GM12878 (cell line): ENCODE results near the gene DIS3L2. TPM values are rescaled to one million over a fixed set of nuclear protein-coding genes. Genes with fewer than 3 reads are reported as not detected.

Experiments used
- ATAC-seq: fragments of 200-7000 bp; cut with Tn5 transposase; 3 replicates; pipeline ENCODE4 v1.9.1; 2020; ENCODE audit warnings: mild to moderate bottlenecking, moderate library complexity
- BruUV-seq: library from RNA; stranded (reverse); fragments of 400-500 nt; replicated peaks from 2 replicates; lab custom pipeline; 2021; lab: Mats Ljungman, UMichigan
- CTCF ChIA-PET: fragments of 300-600 bp; sonication (Branson Sonifier 250); formaldehyde crosslinking; extraction: SDS; loops from one replicate; lab custom pipeline; 2021; ENCODE audit warnings: inconsistent platforms; lab: Yijun Ruan, JAX
- POLR2A ChIA-PET: fragments of 350-600 bp; formaldehyde crosslinking; extraction: SDS; loops from one replicate; lab custom pipeline; 2021; ENCODE audit warnings: inconsistent platforms; lab: Charles Lee
- RAD21 ChIA-PET: fragments of 300-600 bp; sonication (Branson Sonifier 250); formaldehyde crosslinking; loops from one replicate; lab custom pipeline; 2023; ENCODE audit warnings: antibody characterized with exemption; ENCODE audit not compliant: unreplicated experiment; lab: Charles Lee
- SMC1A ChIA-PET: fragments of 300-600 bp; sonication (Branson Sonifier 250); formaldehyde crosslinking; loops from one replicate; lab custom pipeline; 2023; ENCODE audit not compliant: unreplicated experiment, uncharacterized antibody; lab: Charles Lee
- DNase-seq: peaks from one replicate; pipeline ENCODE4 v3.0.0-alpha.2; 2011; ENCODE audit warnings: low read depth, low spot score
- FAIRE-seq: peaks from 3 replicates; lab custom pipeline; 2011; peaks lifted over from hg19 to GRCh38; lab: Jason Lieb, UNC
- H2AFZ ChIP-seq: 2 replicates; pipeline ENCODE4 v1.6.0; 2011; ENCODE audit warnings: low read depth, low read length, control low read depth; ENCODE audit not compliant: control insufficient read depth
- H3K27ac ChIP-seq: 2 replicates; pipeline ENCODE4 v1.5.1; 2011; ENCODE audit warnings: control low read depth; ENCODE audit not compliant: control insufficient read depth, insufficient read depth
- H3K27me3 ChIP-seq, 2 experiments: replicated peaks in 1 of 2; 2 replicates each; pipeline versions ENCODE4 v1.6.0 to v1.6.1; 2011; ENCODE audit warnings: low read length in 1 of 2; ENCODE audit not compliant: control insufficient read depth in 2 of 2, insufficient read depth in 2 of 2
- H3K36me3 ChIP-seq, 2 experiments: 2 replicates each; pipeline ENCODE4 v1.5.1; 2011; ENCODE audit warnings: low read length in 1 of 2; ENCODE audit not compliant: control insufficient read depth in 2 of 2, insufficient read depth in 2 of 2
- H3K4me1 ChIP-seq: 2 replicates; pipeline ENCODE4 v1.6.1; 2011; ENCODE audit warnings: mild to moderate bottlenecking, low read length, moderate library complexity, mixed read lengths; ENCODE audit not compliant: control insufficient read depth, insufficient read depth
- H3K4me2 ChIP-seq: 2 replicates; pipeline ENCODE4 v1.6.0; 2011; ENCODE audit warnings: control low read depth; ENCODE audit not compliant: control insufficient read depth, insufficient read depth
- H3K4me3 ChIP-seq: fragments of 200-600 bp; sonication (generic); 2 replicates; pipeline ENCODE4 v1.5.1; 2016
- H3K79me2 ChIP-seq: 2 replicates; pipeline ENCODE4 v1.6.0; 2011; ENCODE audit warnings: low read length; ENCODE audit not compliant: control insufficient read depth, insufficient read depth
- H3K9ac ChIP-seq: 2 replicates; pipeline ENCODE4 v1.8.0; 2011; ENCODE audit warnings: low read length, control low read depth, mixed read lengths; ENCODE audit not compliant: control insufficient read depth, insufficient read depth
- H3K9me3 ChIP-seq: replicated peaks from 3 replicates; pipeline ENCODE4 v1.5.1; 2011; ENCODE audit warnings: mild to moderate bottlenecking, low read length; ENCODE audit not compliant: control insufficient read depth, insufficient read depth
- H4K20me1 ChIP-seq: 2 replicates; pipeline ENCODE4 v1.6.0; 2011; ENCODE audit not compliant: control insufficient read depth, insufficient read depth
- CBX3 ChIP-seq: fragments of 200-600 bp; sonication (generic); IDR thresholded peaks from 2 replicates; pipeline ENCODE4 v1.6.1; 2016; ENCODE audit warnings: low read depth, borderline replicate concordance
- CHD2 ChIP-seq: IDR thresholded peaks from 2 replicates; pipeline ENCODE4 v1.6.1; 2011; ENCODE audit warnings: low read depth, low read length, improper control_type of control experiment, borderline replicate concordance
- EZH2 ChIP-seq: IDR thresholded peaks from 2 replicates; pipeline ENCODE4 v1.6.1; 2012; ENCODE audit warnings: low read depth, mild to moderate bottlenecking, control low read depth, inconsistent platforms, low read length, borderline replicate concordance; ENCODE audit not compliant: control insufficient read depth
- GABPA ChIP-seq: IDR thresholded peaks from 2 replicates; pipeline ENCODE4 v1.6.1; 2014; ENCODE audit warnings: antibody characterized with exemption, low read depth, mild to moderate bottlenecking, inconsistent platforms
- IKZF1 ChIP-seq: fragments of 450-650 bp; conservative IDR thresholded peaks from 2 replicates; pipeline ENCODE4 v1.6.1; 2017; ENCODE audit warnings: antibody characterized with exemption, mild to moderate bottlenecking
- NRF1 ChIP-seq: conservative IDR thresholded peaks from 2 replicates; pipeline ENCODE4 v1.6.1; 2011; ENCODE audit warnings: mild to moderate bottlenecking, low read depth, low read length, improper control_type of control experiment
- POU2F2 ChIP-seq: IDR thresholded peaks from 3 replicates; pipeline ENCODE4 v1.6.1; 2011; ENCODE audit warnings: low read depth, mild to moderate bottlenecking, low read length, borderline replicate concordance
- RB1 ChIP-seq: fragments of 450-650 bp; formaldehyde crosslinking; IDR thresholded peaks from 2 replicates; pipeline ENCODE4 v1.6.1; 2017; ENCODE audit warnings: mild to moderate bottlenecking, borderline replicate concordance
- SREBF2 ChIP-seq: IDR thresholded peaks from 2 replicates; pipeline ENCODE4 v1.6.1; 2012; ENCODE audit warnings: mild to moderate bottlenecking, low read length
- TCF3 ChIP-seq: IDR thresholded peaks from 2 replicates; pipeline ENCODE4 v1.6.1; 2012; ENCODE audit warnings: low read depth, mild to moderate bottlenecking, low read length, borderline replicate concordance; ENCODE audit not compliant: insufficient read depth
- ZNF622 ChIP-seq: fragments of 450-650 bp; IDR thresholded peaks from 2 replicates; pipeline ENCODE4 v1.6.1; 2017; ENCODE audit warnings: mild to moderate bottlenecking, inconsistent platforms
- WGBS: methylation state at CpG from one replicate; pipeline ENCODE4 v1.1.6; 2016; ENCODE audit warnings: low lambda C conversion rate; ENCODE audit not compliant: insufficient replicate concordance, insufficient coverage; ENCODE audit errors: missing lambda C conversion rate; 5-methylcytosine and 5-hydroxymethylcytosine counted together
- in situ Hi-C: fragments of 300-500 bp; cut with MboI; formaldehyde crosslinking; loops from 9 replicates; pipeline ENCODE4 v1.14.3; 2018; ENCODE audit warnings: mixed read lengths
- intact Hi-C: fragments of 100-400 bp; cut with micrococcal nuclease; formaldehyde crosslinking; loops from one replicate; pipeline ENCODE4 v1.14.2; 2022; ENCODE audit not compliant: unreplicated experiment
- polyA plus RNA-seq, 11 experiments: library from polyadenylated mRNA; depleted of rRNA in 4 of 11; unstranded in 6 of 11; stranded (reverse) in 5 of 11; fragments of >200 nt; fragmentation: Nextera tagmentation in 4 of 11; fragmentation: Illumina TruSeq in 1 of 11; extraction: Ambion mirVana in 4 of 11; extraction: Trizol in 1 of 11; gene quantifications; 1 replicate in 1 of 11; 2 replicates in 10 of 11; pipeline versions ENCODE4 v1.2.1 to v1.2.3, GENCODE V29; 2011 to 2016; ENCODE audit warnings: inconsistent platforms in 2 of 11, missing spikeins in 2 of 11, low read depth in 1 of 11
- total RNA-seq, 4 experiments: library from RNA; depleted of rRNA in 3 of 4; stranded (reverse); fragments of >200 nt in 3 of 4; fragmentation: Illumina TruSeq in 1 of 4; extraction: Trizol in 1 of 4; gene quantifications; 2 replicates each; pipeline versions ENCODE4 v1.2.1 to v1.2.3, GENCODE V29; 2013 to 2021
- TF ChIP-seq, protein P1 (sequence below): fragments of 450-650 bp; formaldehyde crosslinking; IDR thresholded peaks from 2 replicates; pipeline ENCODE4 v1.4.0; 2020; ENCODE audit warnings: mild to moderate bottlenecking, moderate library complexity
- TF ChIP-seq, protein P2 (sequence below): fragments of 450-650 bp; IDR thresholded peaks from 2 replicates; pipeline ENCODE4 v1.6.1; 2017; ENCODE audit warnings: low read depth, mild to moderate bottlenecking, moderate library complexity
- TF ChIP-seq, protein P3 (sequence below): fragments of 450-650 bp; IDR thresholded peaks from 2 replicates; pipeline ENCODE4 v1.6.1; 2017; ENCODE audit warnings: borderline replicate concordance

Gene DIS3L2
- total and polyA plus RNA-seq, 10 of the 15 experiments (the other 5 are each of a cell fraction or from before 2014, with no cell fraction given): 3.5 to 27.1 (median 16.0) TPM

DNA sequence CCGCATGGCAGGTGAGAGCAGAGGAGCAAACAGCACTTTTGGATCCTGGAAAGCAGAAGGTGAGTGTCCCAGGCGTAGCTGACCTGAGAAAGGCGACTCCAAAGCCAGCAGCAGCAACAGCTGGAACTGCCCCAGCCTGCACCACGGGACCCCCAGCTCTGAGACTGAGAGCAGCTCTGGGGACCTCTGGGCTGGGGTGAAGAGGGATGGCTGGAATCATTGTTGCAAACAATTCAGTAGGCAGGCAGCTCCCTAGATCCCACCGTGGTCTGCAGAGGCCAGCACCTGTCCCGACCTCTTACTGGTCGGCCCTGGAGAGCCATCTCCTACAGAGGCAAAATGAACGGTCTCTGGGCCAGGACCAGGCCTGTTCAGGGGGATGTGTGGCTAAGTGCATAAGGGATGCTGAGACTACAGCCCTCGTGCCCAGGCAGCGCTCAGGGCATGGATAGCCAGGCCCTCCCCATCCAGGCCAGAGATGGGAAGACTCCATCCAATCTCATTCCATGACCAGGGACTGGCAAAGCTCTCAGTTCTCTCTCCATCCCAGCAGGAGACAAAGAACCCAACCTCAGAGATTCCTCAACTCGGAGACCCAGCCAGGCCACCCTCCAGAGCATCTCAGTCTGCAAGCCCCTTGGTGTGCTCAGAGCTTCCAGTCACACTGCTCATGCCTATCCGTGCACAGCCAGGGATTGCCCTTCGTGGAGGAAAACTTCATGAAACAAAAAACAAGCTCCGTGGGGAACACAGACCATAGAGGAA lies 378.8 kb downstream of the DIS3L2 start (continued):
- no peak for TF ChIP-seq NRF1

DNA sequence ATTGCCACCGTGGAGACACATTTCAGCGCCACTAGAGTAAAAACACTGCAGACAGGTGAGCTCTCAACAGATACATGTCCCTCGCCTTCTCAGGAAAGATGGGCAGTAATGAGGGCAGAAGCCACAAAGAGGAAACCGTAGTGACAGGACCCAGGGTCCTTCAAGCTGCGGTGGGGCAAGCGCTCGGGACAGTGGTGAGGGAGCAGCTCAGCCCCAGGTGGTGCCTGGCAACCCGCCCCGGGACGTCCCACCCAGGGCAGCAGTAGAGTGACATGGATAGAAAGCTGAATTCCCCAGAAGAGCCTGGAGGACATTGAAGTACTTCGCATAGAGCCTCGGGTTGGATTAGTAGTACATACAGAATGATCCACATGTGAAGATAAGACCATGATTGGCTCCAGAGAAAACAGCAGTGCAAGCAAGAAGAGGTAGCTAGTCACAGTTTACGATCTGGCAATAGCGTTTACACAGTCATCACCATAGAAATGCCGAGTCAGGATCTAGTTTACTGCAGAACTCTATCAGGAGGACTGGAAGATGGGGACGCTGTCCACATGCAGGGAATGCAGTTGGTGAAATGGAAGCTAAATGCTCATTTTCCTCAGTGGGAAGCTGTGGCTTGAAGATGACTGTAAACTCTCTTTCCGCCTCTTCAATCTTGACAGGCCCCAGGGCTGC lies 379.7 kb downstream of the DIS3L2 start:
- intact Hi-C loops: no loop called here
- no peak overlapping the region for H2AFZ ChIP-seq
- no peak for DNase-seq
- H3K79me2 ChIP-seq: no peaks in the 10 kb centered on the region
- FAIRE-seq: no peak
- RAD21 ChIA-PET: interaction anchor here (1.7 kb wide), 1 partner anchor 98 kb away, joined by 4 read pairs; no protein-coding TSS in a partner anchor
- no peak overlapping the region for H3K27ac ChIP-seq
- POLR2A ChIA-PET: no interaction called here
- no TSS peak for BruUV-seq
- peaks cover 0 to 1% of the 10 kb centered on the region in 2 experiments; a peak in 2 of 4 replicates for H3K36me3 ChIP-seq
- no peaks in the 10 kb centered on the region for H3K4me1 ChIP-seq
- CTCF ChIA-PET: no interaction called here
- in situ Hi-C loops: no loop called here
- H3K27me3 ChIP-seq: no peaks in the 10 kb centered on the region
- no peaks in the 10 kb centered on the region for H3K9me3 ChIP-seq
- H3K4me3 ChIP-seq: no peak overlapping the region
- no peak overlapping the region for H3K4me2 ChIP-seq
- no peak overlapping the region for H3K9ac ChIP-seq
- SMC1A ChIA-PET: no interaction called here
- no peaks in the 10 kb centered on the region for H4K20me1 ChIP-seq
- no peak for ATAC-seq
- 85% methylated on average over 17 of the region's 17 CpGs for WGBS
- no peak for TF ChIP-seq IKZF1
- TF ChIP-seq EZH2: no peak
- no peak for TF ChIP-seq ZNF622
- no peak for TF ChIP-seq CHD2
- TF ChIP-seq, protein P1, sequence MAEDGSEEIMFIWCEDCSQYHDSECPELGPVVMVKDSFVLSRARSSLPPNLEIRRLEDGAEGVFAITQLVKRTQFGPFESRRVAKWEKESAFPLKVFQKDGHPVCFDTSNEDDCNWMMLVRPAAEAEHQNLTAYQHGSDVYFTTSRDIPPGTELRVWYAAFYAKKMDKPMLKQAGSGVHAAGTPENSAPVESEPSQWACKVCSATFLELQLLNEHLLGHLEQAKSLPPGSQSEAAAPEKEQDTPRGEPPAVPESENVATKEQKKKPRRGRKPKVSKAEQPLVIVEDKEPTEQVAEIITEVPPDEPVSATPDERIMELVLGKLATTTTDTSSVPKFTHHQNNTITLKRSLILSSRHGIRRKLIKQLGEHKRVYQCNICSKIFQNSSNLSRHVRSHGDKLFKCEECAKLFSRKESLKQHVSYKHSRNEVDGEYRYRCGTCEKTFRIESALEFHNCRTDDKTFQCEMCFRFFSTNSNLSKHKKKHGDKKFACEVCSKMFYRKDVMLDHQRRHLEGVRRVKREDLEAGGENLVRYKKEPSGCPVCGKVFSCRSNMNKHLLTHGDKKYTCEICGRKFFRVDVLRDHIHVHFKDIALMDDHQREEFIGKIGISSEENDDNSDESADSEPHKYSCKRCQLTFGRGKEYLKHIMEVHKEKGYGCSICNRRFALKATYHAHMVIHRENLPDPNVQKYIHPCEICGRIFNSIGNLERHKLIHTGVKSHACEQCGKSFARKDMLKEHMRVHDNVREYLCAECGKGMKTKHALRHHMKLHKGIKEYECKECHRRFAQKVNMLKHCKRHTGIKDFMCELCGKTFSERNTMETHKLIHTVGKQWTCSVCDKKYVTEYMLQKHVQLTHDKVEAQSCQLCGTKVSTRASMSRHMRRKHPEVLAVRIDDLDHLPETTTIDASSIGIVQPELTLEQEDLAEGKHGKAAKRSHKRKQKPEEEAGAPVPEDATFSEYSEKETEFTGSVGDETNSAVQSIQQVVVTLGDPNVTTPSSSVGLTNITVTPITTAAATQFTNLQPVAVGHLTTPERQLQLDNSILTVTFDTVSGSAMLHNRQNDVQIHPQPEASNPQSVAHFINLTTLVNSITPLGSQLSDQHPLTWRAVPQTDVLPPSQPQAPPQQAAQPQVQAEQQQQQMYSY (CRISPR knock-in tag): no peak
- TF ChIP-seq GABPA: no peak
- TF ChIP-seq CBX3: no peak
- TF ChIP-seq POU2F2: no peak
- TF ChIP-seq SREBF2: no peak
- no peak for TF ChIP-seq RB1
- TF ChIP-seq, protein P2, sequence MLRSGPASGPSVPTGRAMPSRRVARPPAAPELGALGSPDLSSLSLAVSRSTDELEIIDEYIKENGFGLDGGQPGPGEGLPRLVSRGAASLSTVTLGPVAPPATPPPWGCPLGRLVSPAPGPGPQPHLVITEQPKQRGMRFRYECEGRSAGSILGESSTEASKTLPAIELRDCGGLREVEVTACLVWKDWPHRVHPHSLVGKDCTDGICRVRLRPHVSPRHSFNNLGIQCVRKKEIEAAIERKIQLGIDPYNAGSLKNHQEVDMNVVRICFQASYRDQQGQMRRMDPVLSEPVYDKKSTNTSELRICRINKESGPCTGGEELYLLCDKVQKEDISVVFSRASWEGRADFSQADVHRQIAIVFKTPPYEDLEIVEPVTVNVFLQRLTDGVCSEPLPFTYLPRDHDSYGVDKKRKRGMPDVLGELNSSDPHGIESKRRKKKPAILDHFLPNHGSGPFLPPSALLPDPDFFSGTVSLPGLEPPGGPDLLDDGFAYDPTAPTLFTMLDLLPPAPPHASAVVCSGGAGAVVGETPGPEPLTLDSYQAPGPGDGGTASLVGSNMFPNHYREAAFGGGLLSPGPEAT: no peak
- TF ChIP-seq TCF3: no peak
- TF ChIP-seq, protein P3, sequence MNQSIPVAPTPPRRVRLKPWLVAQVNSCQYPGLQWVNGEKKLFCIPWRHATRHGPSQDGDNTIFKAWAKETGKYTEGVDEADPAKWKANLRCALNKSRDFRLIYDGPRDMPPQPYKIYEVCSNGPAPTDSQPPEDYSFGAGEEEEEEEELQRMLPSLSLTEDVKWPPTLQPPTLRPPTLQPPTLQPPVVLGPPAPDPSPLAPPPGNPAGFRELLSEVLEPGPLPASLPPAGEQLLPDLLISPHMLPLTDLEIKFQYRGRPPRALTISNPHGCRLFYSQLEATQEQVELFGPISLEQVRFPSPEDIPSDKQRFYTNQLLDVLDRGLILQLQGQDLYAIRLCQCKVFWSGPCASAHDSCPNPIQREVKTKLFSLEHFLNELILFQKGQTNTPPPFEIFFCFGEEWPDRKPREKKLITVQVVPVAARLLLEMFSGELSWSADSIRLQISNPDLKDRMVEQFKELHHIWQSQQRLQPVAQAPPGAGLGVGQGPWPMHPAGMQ: no peak
